Choroid plexus epithelial cell (primary cell): ENCODE data around the gene PHPT1.

ENCODE experiments used
- DNase-seq: peaks from one replicate; pipeline ENCODE4 v3.0.0-alpha.2; 2010; ENCODE audit warnings: low read depth
- H3K4me3 ChIP-seq: 2 replicates; pipeline ENCODE4 v1.5.1; 2011; ENCODE audit warnings: low read depth, mild to moderate bottlenecking, control low read depth, low read length, moderate library complexity
- CTCF ChIP-seq: conservative IDR thresholded peaks from 2 replicates; pipeline ENCODE4 v1.5.1; 2011; ENCODE audit warnings: low read depth, mild to moderate bottlenecking, control low read depth, inconsistent platforms, low read length, moderate library complexity

The PHPT1 gene

GRCh38 chr9:136805207-136805740, 43.9 kb upstream of the PHPT1 start:
- no peak for TF ChIP-seq CTCF
- no peak overlapping the region for H3K4me3 ChIP-seq
- DNase-seq = no peak

- DNase-seq = no peak
- TF ChIP-seq CTCF = no peak
Measured at GRCh38 chr9:136806067-136806466, 43.1 kb upstream of the PHPT1 start.

GRCh38 chr9:136806631-136807201, 42.5 kb upstream of the PHPT1 start:
- H3K4me3 ChIP-seq = peak overlapping the region; percentile 87
- DNase-seq = no peak
- no peak for TF ChIP-seq CTCF

More at GRCh38 chr9:136806067-136806466, 43.1 kb upstream of the PHPT1 start:
- no peak overlapping the region for H3K4me3 ChIP-seq

GRCh38 chr9:136807281-136808074, 41.7 kb upstream of the PHPT1 start, which contains the start of gene RABL6:
RABL6 (plus strand) TSS chr9:136807948; CDS start chr9:136808197, 249 bp downstream.
- peak within 1 kb of the TSS; percentile 87 for H3K4me3 ChIP-seq
- peak; percentile 62 for DNase-seq
- no peak for TF ChIP-seq CTCF

GRCh38 chr9:136808075-136808805, 41.0 kb upstream of the PHPT1 start:
- peak overlapping the region; percentile 87 for H3K4me3 ChIP-seq
- TF ChIP-seq CTCF = no peak
- no peak for DNase-seq

GRCh38 chr9:136808806-136809158, 40.4 kb upstream of the PHPT1 start:
- H3K4me3 ChIP-seq = peak overlapping the region; percentile 87
- DNase-seq = peak; percentile 61
- no peak for TF ChIP-seq CTCF
